Activated naive CD4-positive, alpha-beta T cell (primary cell): ENCODE data around the gene NOS1AP.
"Not testable (repeated sequence)": the region's sequence is repeated elsewhere in the genome, so short reads cannot be mapped to it uniquely, and the experiment has no call there.

Experiments
- DNase-seq, 4 experiments: peaks; one replicate each; lab custom pipeline; 2025; lab: John Stamatoyannopoulos, UW

NOS1AP gene

DNA sequence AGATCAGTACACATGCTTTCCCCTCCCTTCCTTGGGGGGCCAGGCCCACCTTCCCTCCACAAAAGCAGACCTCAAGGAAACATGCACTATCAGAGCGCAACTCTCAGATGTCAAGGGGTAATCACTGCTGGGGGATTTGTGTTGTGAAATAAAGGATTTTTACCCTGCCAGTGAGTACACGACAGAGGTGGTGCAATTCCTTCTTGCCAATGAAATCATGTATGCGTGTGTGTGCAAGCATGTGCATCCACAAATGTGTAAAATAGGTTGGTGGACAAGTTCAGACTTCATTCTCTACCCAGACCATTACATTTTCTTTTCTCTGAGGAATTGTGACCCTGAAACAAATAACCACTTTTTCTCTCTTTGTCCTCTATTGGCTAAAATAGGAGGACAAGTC lies 9.8 kb upstream of the NOS1AP start:
- no peak for DNase-seq

DNA sequence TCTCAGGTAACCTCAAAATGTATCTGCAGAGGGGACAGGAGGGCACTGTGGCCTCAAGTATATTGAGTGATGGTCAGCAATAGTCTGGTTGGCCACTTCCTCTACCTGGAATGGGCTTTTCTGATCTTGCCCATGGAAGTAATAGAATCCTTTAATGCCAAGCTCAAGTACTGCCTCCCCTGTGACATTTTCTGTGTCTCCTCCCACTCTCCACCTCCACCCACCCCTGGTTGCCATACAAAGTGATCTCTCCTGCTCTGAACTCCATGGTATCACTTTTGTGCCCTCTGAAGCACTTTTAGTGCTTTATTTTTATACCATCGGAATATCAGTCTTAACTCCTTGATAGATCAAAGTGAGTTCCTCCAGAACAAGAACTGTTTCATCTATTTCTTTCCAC lies 9.2 kb upstream of the NOS1AP start:
- DNase-seq, result no peak

DNA sequence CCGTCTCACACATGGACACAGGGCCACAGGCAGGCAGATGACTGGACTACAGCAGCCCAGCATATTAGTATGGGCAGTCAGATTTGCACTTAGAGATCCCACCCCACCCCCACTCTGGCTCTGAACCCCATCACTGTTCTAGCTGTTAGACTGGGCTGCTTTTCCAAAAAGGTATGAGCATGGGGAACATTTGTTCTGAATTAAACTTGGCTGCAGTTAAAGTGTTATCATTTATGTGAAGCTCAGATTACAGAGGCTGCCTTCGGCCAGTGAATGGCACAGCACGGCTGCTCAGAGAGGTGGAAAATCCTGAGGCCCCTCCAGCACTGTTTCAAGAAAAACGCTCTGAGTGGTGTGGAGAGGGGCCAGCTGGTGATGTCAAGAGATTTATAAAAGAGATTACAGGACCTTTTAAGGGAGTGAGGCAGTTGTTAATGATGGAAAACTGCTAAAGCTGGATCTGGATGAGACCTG lies 6.9 kb upstream of the NOS1AP start:
- DNase-seq, result no peak

DNA sequence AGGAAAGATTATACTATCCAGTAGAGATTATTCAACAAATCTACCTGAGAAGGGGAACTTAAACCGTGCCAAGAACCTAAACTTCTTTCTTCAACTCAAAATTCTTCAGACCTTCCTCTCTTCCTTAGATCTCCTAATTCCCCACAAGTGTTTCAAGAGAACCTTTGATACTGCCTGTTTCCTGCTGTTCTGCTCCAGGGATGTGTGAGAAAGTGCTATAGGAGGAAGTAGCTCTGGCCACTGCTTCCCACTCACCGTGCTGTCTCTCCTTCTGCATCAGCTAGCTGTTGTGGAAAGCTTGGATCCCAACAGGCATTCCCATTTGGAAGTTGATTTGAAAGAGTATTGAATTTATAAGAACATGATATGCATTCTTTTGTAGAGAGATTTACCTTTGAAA lies 4.5 kb upstream of the NOS1AP start:
- DNase-seq, result no peak

DNA sequence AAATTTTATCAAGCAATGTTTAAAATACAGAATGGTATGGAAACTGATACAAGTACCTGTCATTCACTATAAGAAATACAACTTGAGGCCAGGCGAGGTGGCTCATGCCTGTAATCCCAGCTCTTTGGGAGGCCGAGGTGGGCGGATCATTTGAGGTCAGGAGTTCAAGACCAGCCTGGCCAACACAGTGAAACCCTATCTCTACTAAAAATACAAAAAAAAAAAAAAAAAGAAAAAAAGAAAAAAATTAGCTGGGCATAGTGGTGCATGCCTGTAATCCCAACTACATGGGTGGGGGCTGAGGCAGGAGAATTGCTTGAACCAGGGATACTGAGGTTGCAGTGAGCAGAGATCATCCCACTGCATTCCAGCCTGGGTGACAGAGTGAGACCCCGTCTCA lies 2.7 kb upstream of the NOS1AP start:
- not testable (repeated sequence) for DNase-seq

DNA sequence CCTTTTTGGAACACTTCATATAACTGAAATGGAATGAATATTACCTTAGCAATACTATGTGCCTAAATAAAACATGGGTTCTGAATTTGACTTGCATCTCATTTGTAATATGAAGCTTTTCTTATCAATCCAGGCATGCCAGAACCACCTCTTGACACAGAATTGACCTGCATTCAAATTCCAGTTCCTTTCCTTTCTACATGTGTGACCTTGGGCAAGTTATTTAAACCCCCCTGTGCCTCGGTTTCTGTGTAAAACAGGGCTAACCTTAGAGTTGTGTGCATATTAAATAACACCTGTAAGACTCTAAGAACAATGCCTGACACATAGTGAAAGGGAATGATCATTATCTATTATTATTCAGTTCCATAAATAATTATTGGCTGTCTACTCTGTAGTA lies 2.0 kb upstream of the NOS1AP start:
- DNase-seq, result no peak

DNA sequence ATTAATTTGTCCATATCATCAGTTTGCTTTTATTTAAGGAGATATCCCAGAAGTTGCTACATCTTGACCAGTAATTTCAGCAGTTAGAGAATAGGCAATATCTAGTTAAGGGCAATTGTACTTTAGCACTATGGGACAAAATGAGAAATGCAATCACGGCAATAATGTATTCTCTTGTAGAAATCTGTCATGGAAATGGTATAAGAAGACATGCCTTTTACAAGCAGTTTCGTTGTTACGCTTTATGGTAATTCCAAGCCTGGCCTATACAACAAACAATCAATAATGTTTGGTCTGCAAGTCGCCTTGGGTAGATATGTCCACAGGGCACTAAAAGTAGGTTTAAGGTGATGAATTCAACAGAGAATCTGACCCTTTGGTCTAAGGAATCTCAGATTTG lies 1.2 kb upstream of the NOS1AP start:
- no peak for DNase-seq

DNA sequence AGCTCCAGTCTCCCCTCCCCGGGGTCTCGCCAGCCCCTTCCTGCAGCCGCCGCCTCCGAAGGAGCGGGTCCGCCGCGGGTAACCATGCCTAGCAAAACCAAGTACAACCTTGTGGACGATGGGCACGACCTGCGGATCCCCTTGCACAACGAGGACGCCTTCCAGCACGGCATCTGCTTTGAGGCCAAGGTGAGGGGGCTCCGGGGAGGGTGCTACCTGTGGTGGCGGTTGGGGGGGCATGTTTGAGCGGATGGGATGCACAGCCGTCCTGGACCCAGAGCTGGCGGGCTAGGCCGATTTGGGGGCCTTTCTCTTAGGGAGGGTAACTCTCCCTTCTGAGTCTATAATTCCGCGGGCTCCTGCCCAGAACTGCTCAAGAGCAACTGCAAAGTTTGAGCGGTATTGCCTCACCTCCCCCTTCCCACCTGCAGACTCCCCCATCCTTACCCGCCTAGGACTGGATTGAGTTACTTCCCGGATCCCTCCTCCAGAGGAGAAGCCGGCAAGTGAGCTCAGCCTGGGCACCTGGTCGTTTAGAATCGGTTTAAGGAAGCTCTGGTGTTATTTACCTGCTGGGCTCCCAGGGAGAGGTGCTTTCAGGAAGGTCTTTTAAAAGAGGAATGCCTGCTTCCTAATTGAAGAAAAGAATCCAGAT lies 730 bp downstream of the NOS1AP start:
- DNase-seq, result no peak

DNA sequence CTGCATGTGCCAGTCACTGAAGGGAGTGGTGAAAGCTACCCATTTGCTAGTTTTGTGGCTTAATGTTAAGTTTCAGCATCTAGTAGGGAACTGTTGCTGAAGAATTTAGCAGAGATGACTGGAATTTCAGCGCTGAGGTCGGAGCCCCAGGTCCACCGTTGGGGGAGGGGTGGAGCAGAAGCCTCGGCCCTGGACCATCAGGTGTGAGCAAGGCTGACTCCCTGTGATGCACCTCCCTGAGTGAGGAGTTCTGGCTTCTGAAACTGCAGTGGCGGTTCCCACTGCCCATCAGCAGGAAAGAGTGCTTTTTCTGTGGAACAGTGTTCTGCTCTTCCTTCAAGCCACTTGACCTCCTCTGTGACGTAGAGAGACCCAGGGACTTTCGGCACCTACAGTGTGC lies 1.3 kb downstream of the NOS1AP start:
- DNase-seq, result no peak

DNA sequence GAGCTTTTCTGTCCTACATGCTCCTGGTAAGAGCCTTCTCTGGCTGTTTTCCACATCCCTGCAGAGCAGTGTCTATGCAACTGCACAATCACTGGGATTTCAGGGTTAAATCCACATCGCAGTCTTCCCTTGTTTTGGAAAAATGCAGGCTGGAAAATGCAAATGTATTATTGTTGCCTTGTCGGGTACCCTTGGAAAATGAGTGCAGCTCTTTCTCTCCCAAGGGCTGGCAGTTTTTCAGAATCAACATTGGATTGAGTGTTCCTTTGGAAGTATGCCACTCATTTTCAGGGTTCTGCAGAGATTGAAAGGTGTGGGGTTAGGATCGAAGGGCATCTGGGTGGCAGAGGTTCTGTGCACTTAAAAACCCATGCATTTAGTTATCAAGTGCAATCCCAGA lies 3.2 kb downstream of the NOS1AP start:
- no peak for DNase-seq

DNA sequence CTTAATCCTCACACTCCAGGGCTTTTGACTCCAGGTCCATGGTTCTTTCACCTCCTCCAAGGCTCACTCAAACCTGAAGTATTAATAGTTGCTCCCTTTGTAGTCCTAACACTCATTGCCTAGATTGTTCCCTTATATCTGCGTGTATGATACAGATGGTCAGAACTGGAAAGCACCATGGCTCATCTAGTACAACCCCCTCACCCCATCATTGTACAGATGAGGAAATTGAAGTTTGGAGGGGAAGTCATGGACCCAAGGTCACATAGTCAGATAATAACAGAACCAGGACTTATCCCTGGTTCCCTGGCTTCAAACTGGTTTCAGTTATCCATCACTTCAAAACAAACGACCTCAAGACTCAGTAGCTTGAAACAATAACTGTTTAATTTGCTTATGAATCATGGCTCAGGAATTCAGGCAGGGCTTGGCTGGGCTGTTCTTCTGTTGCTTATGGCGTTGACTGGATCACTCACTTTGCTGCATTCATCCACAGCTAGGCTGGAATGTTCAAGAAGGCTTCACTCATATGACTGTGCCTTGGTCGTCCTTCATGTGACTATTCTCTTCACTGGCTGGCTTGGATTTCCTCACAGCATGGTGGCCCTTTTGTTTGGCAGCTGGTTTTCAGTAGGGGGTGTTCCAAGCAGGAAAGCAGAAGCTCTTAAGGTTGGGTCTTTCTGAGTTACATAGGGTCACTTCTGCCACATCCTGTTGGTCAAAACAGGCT lies 5.0 kb downstream of the NOS1AP start:
- no peak for DNase-seq

DNA sequence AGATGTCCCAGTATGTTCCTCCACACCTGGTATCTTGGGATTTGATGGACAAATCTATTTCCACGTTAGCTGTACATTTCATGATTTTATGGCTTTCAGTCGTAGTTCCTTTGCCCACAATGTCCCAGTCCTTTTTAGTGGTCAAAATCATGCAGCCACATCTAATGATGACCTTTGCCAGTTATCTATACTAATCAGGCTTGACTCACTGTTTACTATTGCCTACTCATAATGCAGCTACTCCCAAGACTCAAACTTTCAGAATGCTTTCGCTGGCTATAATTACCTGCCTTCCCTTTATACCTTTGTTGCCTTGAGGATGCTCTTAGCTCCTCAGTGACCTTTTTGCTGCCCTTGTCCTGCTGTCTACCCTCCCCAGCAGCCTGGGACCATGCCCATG lies 6.4 kb downstream of the NOS1AP start:
- DNase-seq, result no peak

DNA sequence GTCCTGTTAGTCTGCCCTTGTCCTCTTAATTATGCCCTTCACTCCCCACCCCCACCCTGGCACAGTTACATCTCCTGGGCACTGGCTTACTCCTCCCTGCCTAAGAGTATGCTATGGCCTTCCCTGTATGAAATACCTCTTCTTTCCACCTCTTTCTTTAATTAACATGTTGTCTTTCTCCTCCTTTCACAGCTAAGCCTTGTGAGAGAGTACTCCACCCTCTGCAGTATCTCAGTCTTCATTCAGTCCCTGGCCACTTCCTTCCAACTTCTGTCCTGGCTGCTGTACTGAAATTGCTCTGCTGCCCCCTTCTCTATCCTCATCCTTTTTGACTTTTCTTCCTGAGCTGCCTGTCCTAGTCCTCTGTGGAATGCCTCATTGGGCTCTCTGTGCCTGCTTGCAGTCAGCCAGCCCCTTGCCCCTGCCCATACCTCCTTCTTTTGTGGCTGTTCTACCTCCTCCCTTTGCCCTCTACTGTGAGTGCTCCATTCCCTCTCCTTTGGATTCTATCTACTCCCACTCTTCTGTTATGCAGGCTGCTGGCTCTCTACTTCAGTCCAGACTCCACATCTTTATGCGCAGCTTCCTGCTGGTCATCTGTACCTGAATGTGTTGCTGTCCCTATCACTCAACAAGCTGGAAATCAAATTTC lies 8.3 kb downstream of the NOS1AP start:
- DNase-seq, result no peak

DNA sequence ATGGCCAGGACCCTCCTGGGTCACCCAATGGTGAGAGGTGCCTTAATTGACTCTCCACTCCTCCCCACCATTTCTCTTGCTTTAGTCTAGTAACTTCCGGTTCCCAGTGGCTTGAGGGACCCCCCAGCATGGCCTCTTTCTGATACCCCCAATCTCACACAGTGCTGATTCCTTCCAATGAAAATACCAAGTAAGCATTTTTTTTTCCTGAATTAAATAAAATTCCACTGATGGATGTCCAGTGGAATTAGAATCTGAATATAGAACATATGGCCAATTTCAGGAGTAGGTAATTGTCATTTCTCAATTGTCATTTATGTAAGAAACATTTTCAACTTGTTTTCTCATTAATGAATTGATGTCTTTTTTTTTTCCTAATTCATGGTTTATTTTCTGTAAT lies 9.5 kb downstream of the NOS1AP start:
- DNase-seq, result no peak

DNA sequence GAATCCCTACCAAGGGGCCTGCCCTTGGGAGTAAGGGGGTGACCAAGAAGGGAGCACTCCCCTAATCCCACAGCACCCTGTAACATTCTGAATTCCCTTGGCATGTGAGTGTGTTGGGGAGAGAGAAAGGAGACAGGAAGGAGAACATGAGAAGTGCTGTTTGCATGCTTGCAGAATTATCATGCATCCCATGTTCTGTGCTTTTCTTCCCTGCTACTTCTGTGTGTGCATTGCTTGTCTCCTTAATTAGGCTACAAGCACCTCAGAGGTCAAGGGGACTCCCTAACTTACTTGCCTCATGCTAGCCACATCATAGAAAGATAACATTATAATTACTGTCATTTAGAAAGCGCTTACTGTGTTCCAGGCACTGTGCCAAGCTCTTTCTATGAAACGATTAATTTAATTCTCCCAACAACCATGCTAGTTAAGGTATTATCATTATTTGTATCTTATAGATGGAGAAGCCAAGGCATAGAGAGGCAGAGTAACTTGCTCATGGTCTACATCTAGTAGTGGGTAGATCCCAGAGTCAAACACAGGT lies 11.1 kb downstream of the NOS1AP start:
- DNase-seq, result no peak

DNA sequence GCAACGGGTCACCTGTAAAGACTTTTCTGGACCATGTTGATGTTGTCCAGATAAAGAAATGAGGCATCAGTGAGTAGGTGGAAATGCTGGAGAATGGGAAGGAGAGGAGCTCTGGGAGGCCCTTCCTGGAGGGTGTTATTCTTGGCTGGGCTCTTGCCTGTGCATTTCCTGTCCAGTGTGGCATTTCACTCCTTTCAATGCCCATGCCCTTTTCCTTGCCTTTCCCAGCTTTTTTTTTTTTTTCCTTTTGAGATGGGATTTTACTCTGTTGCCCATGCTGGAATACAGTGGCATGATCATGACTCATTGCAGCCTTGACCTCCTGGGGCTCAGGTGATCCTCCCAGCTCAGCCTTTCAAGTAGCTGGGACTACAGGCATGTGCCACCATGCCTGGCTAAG lies 11.8 kb downstream of the NOS1AP start:
- no peak for DNase-seq

DNA sequence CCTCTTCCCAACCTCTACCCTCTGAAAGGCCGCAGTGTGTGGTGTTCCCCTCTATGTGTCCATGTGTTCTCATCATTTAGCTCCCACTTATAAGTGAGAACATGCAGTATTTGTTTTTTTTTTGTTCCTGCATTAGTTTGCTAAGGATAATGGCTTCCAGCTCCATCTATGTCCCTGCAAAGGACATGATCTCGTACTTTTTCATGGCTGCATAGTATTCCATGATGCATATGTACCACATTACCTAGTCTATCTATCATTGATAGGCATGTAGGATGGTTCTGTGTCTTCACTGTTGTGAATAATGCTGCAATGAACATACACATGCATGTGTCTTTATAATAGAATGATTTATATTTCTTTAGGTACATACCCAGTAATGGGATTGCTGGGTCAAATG lies 12.6 kb downstream of the NOS1AP start:
- DNase-seq, result not testable (repeated sequence)

DNA sequence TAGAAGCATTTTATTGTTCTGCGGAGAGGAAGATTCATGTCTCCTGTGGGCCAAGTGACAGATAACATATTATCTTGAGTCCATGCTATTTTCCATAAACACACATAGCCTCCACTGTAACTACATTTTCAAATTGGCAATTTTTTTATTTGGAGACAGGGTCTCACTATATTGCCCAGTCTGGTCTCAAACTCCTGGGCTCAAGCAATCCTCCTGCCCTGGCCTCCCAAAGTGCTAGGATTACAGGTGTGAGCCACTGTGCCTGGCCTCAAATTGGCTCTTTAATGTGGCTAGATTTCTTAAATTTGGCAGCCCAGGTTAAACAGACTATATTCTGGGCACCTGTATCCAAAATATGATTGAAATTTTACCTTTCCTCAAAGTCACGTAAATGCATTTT lies 13.8 kb downstream of the NOS1AP start:
- DNase-seq, result no peak

DNA sequence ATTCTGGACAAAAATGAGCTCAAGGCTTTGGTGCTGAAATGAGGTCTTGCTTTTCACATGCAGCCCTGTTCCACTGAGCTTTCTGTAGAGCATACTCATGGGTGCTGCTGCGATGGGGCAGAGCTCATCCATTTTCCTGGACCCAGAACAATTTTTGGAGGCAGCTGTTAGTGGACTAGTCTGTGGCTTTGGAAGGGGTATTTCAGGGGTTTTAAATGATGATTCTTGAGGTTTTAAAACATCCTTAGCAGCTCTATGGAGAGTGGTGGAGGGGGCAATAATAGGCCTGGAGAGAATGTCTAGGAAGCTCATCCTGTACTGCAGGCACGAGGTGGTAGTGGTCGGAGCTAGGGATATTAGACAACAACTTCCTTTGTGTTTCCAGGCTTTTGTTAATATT lies 16.5 kb downstream of the NOS1AP start:
- no peak for DNase-seq

DNA sequence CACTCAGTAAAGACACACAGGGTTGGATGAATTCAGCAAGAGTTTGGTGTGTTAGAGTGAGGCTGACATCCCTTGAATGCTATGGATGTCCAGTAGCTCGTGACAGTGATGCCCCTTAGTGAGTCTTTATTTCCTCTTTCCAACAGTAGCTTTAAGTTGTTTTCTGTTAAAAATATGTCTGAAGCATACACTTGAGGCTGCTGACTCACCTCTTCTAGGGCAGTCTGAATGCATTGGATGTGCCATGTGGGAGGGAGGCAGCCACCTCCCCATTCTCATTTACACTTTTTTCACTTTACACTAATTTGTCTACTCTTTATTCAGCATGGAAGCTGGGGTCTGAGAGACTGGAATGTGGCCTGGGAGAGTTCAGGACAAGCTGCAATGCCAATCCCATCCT lies 17.6 kb downstream of the NOS1AP start:
- DNase-seq, result no peak

DNA sequence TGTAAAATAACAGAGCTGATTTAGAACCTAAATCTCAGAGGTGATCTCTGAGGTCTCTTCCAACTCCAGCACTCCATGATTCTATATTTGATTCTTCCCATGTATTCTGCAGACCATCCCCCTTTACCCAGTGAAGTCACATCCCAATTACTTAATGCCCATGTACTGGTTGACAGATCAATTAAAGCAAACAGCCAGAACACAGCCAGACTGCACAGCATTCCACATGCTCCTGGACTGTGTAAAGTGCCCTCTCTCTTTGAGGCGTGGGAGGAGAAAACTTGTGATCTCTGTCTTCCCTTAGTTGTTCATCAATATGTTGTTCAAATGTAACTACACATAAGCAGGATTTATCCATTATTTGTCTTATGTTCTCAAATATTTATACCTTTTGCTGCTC lies 18.1 kb downstream of the NOS1AP start:
- DNase-seq, result no peak

DNA sequence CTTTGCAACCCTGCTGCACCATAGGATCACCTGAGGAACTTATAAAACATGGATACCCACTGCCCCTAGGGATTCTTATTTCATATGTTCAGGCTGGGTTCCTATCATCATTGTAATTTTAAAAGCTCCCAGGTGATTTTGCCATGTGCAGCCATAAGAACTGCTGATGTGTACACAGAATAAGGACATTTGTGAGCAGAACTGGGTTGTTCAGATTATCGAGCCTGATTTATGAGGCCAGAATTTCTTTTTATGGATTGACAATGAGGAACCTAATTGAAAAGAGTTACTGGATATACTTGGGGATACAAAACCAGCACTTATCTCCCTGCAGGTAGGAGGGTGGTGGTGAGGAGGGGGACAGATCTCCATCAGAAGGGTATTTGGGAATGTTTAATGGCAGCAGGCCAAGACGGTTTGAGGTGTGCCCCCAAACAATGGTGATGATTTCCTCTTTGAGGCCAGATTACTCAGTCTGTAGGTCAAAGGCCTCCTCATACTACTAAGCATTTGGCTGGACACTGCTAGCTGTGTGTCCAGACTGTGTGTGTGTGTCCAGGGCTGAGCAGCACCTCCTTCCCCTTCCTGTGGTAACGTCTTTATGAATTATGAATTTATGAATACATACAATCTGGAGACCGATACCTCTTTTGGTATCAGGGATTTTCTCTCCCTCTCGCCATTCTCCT lies 18.9 kb downstream of the NOS1AP start:
- DNase-seq, result no peak

DNA sequence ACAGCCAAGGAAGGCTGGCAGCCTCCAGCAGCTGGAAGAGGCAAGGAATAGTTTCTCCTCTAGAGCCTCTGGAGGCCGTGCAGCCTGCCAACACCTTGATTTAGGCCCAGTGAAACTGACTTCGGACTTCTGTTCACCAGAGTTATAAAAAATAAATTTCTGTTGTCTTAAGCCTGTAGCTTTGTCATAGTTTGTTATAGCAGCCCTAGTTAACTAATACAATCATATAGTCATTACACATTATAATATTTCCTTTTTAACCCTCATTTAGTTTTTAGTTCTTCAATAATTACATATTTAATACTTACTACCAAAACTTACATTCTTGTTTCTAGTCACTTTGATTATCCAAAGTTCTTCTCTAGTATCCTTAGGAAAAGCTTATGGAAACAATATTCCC lies 20.3 kb downstream of the NOS1AP start:
- no peak for DNase-seq
